NCI-H2227 (cell line): ENCODE measurements around the gene GPNMB.

Experiments used
- DNase-seq: peaks from one replicate; lab custom pipeline; 2025; ENCODE audit not compliant: unreplicated experiment; lab: John Stamatoyannopoulos, UW

The GPNMB gene

DNA sequence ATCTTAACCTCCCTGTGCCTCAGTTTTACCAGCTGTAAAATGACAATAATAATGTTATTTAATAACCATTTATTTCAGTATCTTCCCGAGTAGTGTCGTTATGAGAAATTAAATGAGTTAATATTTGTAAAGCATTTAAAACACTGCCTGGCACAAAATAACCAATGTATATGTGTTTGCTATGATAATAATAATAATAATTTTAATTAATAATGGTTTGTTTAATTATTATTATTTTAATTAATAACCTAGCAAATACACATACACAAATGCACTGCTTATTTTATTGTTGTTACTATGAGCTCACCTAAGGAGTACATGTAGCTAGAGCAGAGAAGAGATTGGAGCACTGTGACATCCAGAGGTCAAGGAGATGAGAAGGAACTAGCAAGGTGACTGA, 18.2 kb upstream of the GPNMB start:
- DNase-seq = no peak

DNA sequence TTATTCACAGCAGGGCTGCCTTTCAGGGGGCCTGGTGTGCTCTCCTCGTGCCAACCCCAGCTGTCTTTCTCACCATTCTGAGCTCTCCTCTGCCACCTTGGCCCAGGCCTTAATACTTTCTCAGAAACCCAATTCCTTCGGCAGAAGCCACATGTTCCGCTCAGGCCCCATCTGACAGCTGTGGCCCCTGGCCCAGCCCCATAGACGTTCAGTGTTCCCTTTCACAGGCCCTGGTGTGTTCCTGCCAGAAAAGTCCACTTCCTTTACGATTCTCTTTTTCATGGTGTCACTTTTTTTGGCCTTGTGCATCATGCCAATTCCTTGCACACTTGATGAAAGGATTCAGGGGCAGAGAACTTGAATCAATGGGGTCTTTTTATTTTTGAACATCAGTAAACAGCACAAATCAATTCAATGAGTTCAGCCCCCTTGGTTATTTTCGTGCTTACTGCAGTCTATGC, 15.9 kb upstream of the GPNMB start:
- no peak for DNase-seq

DNA sequence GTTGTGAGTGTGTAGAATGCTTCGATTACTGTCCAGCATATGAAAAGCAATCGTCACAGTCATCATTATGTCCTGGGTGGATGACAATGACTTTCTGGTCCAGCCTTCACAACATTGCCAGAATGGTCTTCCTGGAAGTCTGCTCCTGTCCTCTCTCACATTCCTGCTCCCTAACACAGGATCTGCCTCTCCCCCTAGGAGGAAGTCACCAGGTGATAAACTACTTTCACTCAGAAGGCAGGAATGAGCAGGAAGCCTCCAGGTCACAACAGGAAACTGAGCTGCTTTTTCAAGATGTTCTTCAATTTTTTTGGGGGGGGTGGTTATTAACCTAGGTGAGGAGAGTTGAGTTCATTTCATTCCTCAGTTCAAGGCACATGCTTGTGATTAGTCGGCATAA, 13.6 kb upstream of the GPNMB start:
- no peak for DNase-seq

DNA sequence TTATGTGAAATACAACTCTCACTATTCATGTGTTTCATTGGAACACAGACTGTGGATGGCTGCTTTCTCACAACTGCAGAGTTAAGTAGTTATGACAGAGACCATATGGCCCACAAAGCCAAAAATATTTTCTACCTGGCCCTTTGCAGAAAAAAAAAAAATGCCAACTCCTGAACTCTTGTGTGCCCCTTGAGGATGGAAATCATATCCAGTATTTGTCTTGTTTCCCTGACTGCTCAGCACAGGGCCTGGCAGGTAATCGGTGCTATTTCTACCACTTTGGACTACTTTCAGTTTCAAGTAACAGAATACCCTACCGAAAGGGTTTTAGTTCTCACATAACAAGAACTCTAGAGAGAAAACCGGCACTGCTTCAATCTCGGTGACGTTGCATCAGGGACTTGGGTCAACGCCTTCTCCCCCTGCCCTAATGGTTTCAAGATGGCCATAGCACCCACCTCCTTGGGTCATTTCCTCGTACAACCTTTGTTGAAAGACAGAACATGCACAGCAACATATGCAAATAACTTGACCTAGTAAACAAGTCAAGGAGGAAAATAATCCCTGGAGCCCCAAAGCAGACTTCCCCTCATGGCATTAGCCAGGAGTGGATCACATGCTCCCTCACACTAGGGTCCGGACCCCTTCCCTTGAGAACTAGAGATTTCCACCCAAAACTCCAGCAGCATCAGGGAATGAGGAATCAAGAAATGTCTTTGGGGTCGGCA, 11.8 kb upstream of the GPNMB start:
- DNase-seq = no peak

DNA sequence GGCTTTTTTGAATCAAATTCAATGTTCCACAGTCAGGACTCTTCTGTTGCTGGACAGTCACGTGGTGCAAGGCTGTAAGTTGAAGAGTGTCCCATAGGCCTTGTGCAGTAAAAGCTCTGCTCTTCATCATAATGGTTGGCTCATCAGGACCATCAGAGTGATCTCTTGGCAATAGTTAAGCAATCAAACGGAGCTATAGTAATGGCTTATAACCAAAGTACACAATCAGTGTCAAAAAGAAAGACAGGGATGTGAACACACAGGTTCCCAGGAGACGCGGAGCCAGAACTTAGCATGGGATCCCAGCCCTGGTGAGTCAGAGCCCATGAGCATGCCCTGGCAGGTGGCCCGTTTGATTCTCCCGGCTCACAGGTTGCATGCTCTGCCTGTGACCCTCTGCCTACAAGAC, 10.8 kb upstream of the GPNMB start:
- no peak for DNase-seq

DNA sequence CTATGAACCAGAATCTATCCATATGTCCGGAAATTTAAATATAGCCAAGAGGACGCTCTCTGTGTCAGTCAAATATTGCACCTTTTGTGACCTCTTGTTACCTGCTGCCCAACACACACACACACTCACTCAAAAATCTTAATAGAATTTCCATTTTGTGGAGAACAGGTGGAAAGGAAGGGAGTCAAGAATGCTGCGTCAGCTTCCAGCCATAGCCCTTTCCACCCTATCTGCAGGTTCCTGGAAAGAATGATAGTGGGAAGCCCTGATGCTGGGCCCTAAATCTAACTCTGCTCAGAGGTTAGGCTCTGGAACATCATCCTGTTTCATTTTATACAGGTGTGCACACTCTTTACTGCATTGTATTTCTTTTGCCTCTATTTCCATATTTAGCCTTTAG, 9.6 kb upstream of the GPNMB start:
- no peak for DNase-seq

DNA sequence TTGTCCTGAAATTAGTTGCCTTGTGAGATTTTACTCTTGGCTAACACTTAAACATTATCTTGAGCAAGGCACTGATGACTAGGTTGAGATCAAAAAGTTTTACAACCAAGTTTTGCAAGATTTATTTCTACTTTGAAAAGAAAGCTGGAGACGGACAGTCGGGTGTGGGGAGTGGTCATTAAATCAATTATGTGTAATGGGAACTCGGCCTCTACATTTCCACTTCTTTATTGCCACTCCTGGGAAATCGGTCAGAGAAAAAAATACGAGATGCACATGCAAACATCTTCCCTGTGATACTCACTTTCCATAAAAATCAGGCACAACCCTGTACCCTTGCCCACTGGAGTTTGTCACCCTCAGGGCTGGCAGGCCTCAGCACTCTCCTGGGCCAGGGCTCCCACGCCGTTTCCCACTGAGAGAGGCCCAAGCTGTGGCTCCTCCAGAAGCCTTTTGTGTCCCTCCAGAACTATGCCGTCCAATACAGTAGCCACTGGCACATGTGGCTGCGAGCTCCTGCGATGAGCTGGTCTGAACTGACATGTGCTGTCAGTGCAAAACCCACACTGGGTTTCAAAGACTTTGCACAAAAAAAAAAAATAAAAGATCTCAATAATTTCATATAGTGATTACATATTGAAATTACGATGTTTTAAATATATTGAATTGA, 7.5 kb upstream of the GPNMB start:
- no peak for DNase-seq

DNA sequence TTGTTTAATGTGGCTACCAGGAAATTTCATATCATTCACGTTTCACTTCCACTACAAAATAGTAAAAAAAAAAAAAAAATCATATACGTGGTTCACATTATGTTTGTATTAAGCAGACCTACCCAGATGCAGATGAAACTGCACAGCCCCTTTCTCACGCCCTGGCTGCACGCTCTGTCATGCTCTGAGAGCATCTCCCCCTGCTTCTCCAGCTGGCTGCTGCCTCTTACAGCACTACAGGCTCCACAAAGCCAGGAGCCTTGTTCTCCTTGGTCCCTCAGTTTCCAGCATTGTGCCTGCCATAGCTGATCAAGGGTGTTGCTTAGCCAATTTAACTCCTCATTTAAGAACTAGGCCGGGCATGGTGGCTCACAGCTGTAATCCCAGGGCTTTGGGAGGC, 6.9 kb upstream of the GPNMB start:
- no peak for DNase-seq

DNA sequence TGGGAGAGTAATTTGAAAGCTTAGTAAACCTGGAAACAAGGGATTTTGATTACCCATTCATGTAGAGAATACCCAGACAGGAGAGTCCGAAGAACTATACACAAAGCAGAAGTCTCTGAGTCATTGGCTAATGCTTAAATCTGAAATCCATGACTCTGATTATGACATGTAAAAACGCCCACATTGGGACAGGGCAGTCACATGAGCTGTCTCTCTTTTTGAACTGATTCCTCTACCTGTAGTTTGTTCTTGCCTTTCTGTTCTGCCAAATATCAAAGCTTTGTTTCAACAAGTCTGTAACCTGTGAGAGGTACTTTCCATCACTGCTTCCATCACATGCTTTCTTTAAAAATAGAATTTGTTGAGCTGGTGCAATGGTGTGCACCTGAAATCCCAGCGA, 4.3 kb upstream of the GPNMB start:
- DNase-seq = no peak

DNA sequence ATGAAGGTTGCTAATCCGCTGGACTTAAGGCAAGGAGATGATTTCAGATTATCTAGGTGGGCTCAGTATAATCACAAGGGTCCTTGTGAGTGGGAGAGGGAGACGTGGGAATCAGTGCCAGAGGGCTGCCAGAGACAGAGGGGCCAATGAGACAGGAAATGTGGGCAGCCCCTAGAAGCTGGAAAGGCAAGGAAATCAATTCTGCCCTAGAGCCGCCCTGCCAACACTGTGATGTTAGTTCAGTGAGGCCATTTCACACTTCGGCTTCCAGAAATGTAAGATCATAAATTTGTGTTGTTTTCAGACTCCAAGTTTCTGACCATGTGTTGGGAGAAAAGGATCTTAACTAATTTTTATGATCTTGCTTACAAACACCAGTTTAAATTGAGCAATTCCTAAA, 3.6 kb upstream of the GPNMB start:
- DNase-seq = no peak

DNA sequence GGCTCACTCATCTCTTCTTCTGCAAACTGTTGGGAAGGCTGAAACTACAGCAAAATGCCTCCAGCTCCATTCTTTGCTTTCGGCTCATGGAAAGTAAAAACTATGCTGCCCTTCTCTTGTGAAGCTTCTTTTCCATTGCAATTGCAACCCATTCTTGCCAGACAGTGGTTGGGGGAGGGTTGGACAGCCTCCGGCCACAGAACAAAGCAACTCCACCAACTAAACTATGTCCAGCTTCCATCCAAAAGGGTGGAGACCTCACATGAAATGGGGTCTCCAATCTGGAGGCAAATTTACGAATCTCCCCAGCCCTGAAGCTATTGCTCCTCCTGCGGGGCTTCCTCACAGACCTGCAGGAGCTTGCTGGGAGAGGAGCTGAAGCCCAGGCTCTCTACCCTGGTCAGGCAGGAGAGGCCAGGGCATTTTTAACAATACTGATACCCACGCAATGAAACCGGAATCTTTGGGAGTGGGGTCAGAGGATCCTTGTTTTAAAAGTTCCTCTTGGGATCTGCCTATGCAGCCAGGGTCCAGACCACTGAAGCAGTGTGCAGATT, 549 bp downstream of the GPNMB start:
- DNase-seq = peak; percentile 33

DNA sequence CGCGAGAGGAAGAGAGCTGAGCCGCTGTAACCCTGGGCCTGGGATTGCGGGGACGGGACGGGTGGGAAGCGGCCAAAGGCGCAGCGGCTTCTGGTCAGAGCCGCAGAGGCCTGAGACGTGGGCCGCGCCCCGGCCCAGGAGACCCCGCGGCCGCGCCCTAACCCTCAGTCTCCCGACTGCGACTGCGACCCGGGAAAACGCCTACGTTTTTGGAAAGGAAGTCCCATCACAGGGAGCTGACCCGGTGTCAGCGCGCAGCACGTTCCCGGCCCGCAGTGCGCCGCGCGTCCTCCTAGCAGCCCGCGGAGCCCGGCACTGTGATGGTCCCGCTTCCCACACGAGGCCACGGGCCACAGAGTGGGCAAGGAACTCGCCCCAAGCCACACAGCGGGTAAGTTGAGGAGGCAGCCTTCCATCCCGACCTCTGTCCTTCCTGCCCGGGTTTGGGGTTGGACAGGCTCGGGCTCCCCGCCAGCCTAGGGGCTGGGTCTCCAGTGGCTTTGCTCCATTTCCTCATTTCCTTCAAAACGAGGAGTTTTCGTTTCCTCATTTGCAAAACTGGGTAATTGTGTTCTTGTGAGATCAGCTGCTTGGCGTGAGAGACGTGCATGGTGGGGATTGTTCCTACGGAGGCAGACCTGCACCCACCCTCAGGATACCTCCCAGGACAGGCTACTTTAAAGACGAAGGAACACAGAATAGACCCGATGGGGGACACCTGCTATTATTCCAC, 1.2 kb downstream of the GPNMB start:
- peak; percentile 25 for DNase-seq

DNA sequence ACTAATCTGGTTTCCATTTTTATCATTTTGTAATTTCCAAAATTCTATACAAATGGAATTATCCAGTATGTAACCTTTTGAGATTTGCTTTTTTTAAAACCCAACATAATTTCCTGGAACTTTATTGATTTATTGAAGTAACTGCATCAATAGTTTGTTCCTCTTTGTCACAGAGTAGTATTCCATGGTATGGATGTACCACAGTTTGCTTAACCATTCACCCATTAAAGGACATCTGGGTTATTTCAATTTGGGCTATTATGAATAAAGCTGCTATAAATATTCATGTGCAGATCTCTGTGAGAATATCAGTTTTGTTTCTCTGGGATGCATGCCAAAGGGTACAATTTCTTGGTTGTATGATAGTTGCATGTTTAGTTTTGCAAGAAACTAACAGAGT, 2.9 kb downstream of the GPNMB start:
- no peak for DNase-seq

DNA sequence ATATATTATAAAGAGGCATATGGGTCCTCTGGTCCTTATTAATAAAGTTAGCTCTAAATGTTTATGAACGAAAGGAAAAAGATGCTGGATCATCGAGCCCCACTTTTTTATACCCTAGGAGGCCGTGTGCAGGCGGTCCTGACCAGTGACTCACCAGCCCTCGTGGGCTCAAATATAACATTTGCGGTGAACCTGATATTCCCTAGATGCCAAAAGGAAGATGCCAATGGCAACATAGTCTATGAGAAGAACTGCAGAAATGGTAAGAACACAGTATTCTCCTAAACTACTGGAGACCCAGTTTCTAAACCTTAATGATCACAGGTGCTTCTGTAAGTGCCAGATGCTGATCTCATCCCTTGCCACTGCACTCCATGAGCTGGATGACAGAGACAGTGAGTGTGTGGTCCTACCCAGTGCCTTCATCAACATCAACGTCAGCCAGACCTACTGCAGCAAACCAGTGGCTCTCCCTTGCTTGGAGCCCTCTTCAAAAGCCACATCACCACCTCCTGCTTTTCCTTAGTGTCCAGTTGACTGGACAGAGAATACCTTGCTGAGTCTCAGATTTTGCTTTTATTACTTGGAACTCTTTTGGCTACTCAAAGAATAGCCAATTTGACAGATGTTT, 7.6 kb downstream of the GPNMB start:
- DNase-seq = no peak

DNA sequence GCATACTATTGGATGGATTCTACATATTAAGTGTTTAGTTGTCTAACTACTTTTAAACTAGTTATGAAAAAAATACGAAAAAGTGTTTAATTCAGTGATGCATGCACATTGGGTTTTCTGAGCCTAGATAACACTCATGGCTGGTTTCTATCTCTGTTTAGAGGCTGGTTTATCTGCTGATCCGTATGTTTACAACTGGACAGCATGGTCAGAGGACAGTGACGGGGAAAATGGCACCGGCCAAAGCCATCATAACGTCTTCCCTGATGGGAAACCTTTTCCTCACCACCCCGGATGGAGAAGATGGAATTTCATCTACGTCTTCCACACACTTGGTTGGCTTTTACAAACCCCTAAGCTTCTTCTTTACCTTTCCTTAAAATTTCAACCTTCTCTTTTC, 10.2 kb downstream of the GPNMB start:
- no peak for DNase-seq

DNA sequence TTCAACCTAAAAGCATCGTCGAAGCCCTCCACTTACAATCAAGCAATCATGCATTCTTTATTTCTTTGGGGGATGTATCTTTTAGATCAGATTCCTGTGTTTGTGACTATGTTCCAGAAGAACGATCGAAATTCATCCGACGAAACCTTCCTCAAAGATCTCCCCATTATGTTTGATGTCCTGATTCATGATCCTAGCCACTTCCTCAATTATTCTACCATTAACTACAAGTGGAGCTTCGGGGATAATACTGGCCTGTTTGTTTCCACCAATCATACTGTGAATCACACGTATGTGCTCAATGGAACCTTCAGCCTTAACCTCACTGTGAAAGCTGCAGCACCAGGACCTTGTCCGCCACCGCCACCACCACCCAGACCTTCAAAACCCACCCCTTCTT, 13.8 kb downstream of the GPNMB start:
- DNase-seq = no peak

DNA sequence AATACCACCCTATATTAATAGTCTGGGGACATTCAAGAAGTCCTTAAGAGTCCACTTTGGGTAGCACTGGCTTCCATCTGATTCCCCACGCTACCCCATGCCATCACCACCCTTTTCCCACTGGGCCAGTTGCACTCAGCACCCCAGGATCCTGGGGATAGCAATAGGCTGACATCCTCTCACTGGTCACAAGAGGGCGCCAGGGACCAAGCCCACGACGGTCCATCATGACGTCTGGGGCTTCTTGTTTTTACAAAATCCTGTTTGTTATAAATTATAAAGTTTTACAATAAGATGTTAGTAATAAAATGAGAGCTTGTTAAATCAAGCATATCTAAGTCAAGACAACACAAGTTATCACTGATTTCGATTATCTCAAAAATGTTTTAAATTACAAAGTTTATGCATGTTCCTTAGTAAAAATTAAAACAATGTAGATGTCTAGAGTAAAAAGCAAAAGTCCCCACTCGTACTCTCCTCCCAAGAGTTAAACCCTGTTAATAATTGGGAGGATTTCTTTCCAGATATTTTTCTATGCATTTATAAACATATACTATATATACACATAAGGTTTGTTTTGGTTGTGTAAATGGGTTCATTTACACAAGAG, 15.4 kb downstream of the GPNMB start:
- DNase-seq = peak; percentile 61

DNA sequence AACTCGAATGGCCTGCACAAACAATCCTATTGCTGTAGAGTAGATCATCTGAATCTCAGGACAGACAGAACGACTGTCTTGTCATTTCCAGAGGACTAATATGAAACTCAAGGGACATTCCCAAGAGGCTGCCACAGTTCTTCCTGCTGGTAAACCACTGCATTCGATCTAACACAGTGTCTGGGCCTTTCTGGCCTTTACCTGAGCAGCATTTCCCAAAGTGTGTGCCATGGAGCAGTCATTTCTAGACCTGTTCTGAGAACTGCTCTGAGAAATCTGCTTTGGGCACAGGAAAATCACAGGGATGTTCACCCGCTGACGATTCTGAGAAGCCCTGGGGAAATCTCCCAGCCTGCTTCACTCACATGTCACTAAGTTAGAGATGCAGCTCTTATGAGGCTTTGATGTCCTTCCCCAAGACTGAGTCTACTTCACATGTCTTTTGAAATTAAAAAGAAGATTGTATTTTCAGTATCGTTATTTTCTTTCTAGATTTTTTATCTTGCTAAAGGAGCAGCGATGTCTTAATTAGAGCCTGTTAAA, 18.4 kb downstream of the GPNMB start:
- no peak for DNase-seq

DNA sequence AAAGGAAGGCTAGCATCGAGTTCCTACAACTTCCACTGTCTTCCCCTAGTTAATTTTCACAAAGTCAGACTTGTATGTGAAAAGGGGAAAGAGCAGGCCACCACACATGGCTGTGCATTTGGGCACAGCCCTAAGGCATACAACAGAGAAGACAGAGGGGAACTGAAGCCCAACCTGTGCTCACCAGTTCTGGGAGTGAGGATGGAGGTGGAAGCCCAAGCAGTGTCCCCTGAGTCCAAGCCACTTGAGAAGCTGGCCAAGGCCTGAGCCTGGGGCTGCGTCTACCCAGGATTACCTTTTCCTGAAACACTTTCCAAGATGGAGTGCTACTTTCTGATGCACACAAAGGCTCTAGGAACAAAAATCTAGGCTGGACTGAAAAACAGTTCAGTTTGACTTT, 20.3 kb downstream of the GPNMB start:
- DNase-seq = no peak

DNA sequence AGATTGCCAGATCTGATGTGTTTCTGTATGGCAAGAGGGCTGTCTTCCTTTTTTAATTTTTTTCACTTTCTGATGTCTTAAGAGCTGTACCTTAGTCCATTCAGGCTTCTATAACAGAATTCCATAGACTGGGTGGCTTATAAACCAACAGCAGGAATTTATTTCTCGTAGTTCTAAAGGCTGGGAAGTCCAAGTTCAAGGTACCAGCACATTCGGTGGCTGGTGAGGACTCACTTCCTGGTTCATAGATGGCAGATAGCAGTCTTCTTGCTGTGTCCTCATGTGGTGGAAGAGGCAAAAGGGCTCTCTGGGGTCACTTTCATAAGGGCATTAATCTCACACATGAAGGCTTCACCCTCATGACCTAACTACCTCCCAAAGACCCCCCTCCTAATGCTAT, 20.8 kb downstream of the GPNMB start:
- no peak for DNase-seq

DNA sequence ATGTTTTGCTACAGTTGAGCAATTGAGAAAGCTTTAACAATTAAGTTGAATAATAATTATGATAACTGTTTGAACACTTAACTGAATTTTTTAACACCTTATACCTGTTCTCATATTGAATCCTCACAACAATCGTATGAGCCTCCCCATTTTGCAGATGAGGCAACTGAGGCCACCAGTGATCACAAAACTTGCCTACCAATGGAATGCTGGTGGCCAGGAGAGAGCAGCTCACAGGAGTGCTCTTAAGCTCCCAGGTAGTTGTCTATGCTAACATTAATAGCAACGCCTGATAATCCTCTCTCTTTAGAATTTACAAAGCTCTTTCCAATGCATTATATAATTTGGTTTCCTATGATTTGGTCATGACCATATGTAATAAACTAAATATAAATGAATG, 21.6 kb downstream of the GPNMB start:
- DNase-seq = no peak
